Stromal cell of bone marrow (primary cell): ENCODE measurements around the gene SLC27A2.

ENCODE experiments used
- DNase-seq: peaks from one replicate; pipeline ENCODE4 v3.0.0-alpha.2; 2012; ENCODE audit warnings: low read depth

Gene SLC27A2

GRCh38 chr15:50275908-50276307 lies 93.9 kb downstream of the SLC27A2 start:
- no peak for DNase-seq

- DNase-seq = no peak
Measured at GRCh38 chr15:50277370-50277769, 95.4 kb downstream of the SLC27A2 start.

GRCh38 chr15:50278496-50278895 lies 96.5 kb downstream of the SLC27A2 start:
- DNase-seq = no peak

GRCh38 chr15:50280271-50280670 lies 98.3 kb downstream of the SLC27A2 start:
- DNase-seq = no peak

GRCh38 chr15:50281427-50281826 lies 99.4 kb downstream of the SLC27A2 start:
- no peak for DNase-seq
